ENCODE measurements around the gene CLCN7. TPM values are rescaled to one million over a fixed set of nuclear protein-coding genes. Genes with fewer than 3 reads are reported as not detected.
A peak's percentile ranks its signal among the peaks of the same experiment; 100 is the strongest.

CLCN7 gene
- total RNA-seq, 1 experiment from 2014 or later: 67.0 TPM

DNA sequence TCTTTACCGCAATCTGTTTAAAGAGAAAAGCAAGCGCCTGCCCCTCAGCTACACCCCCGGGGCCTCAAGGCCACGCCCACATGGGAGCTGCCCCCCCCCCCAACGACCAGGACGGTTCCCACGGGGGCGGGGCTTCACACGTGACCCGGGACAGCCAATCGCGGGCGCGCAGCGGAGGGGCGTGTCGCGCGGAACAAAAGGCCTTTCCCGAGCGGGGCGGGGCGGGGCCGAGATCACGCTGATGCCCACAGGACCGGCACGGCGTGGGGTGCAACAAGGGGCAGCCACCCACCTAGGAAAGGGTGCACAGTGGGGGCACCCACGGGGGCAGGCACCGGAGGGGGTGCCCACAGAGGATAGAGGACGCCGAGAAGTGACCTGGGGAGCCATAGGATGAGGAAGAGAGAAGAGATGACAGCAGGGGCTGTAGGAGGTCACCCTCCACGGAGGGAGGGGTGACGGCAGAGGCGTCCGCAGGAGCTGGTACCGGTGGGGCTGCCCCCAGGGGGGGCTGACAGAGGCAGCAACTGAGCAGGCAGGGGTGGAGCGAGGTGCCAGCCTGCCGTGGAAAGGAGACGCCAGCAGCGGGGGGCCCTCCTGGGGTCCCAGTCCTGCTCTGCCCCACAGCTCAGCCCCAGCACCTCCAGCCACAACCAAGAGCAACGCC is 66.5 kb downstream of the CLCN7 start:
- peak; percentile 57 for DNase-seq (ENCODE audit: low read depth)

DNA sequence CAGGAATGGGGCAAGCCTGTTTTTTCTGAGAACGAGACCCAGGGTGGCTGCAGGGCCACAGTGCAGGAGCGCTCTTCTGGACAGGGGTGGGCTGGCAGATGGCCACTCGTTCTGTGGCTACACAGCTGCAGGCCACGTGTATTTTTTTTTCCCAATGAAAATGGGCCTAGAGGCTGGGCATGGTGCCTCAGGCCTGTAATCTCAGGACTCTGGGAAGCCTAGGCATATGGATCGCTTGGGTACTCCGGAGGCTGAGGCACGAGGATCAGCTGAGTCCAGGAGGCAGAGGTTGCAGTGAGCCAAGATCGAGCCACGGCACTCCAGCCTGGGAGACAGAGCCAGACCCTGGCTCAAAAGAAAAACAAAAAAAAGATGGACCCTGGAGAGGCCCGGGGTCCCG is 67.1 kb downstream of the CLCN7 start:
- no peak for DNase-seq (ENCODE audit: low read depth)

GRCh38 chr16:1403733-1404132 is 71.1 kb downstream of the CLCN7 start:
- DNase-seq (ENCODE audit: low read depth): no peak

DNA sequence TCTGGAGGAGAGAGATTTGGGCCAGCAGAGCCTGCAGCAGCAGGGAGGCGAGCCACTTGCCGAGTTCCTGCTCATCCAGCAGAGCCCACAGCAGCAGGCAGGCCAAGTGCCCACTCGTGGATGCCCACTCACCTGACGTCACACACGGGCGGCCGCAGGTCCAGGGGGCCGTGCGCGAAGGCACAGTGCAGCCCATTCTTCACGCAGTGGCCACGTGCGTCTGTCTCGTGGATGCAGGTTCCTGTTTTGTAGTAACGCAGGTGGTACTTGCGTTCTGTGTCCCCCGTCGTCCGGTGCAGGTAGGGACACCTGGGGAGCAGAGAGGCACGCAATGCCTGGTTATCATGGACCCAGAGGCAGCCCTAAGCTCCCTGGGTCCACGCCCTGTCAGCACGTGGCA is 71.8 kb downstream of the CLCN7 start:
- DNase-seq (ENCODE audit: low read depth): no peak

DNA sequence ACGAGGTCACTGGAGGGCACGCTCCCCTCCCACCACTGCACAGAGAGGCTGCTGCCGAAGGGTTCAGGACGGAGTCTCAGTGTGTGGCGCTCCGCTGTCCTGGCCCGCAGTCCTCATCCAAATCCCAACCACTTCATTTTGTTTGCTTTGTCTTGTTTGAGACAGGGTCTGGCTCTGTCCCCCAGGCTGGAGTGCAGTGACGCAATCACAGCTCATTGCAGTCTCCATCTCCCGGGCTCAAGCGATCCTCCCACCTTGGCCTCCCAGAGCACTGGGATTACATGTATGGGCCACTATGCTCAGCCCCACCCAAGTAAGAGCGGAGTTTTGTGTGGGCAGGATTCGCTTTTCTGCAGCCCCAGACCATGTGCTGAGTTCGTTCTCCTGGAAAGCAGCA is 73.1 kb downstream of the CLCN7 start:
- DNase-seq (ENCODE audit: low read depth): no peak

GRCh38 chr16:1401061-1401757 is 73.6 kb downstream of the CLCN7 start:
- no peak for DNase-seq (ENCODE audit: low read depth)

- no peak for DNase-seq (ENCODE audit: low read depth)
These were observed 75.8 kb downstream of the CLCN7 start for GRCh38 chr16:1398826-1399581.

GRCh38 chr16:1398351-1398750 is 76.5 kb downstream of the CLCN7 start:
- DNase-seq (ENCODE audit: low read depth): no peak

- DNase-seq (ENCODE audit: low read depth): no peak
These were observed 77.0 kb downstream of the CLCN7 start for GRCh38 chr16:1397779-1398178.

DNA sequence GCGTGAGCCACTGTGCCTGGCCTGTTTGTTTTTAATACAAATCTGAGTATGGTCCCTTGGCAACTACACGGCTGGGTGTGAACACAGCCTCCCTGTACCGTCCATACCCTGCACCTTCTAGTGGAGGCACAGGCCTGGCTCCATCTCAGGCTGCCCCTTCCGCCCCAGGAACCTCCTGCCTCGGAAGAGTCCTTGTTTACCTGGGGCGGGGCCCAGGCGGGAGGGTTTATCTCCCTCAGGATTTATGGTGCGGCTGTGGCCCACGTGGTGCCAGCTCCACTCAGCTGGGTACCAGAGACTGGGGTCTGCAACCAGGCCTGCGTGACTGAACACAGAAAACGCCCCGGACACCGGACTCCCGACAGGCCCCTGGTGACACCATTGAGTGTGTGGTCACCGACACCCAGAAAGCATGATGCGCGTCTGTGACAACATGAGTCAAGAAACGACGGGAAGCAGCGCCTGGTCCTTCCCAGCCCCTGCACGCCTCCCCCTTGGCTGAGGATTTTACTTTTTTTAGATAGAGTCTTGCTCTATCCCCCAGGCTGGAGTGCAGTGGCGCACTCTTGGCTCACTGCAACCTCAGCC is 79.3 kb downstream of the CLCN7 start:
- no peak for DNase-seq (ENCODE audit: low read depth)

Other genes with a start within 250 kb of the CLCN7 start
- gene TPSG1, start 249.8 kb downstream of the CLCN7 start, total RNA-seq (2014; rRNA removed; shearing (Covaris generic)): not detected in 2 replicates
- not detected in 2 replicates for gene TPSB2, start 244.8 kb downstream of the CLCN7 start, total RNA-seq (2014; rRNA removed; shearing (Covaris generic))
- gene TPSAB1, start 234.3 kb downstream of the CLCN7 start, total RNA-seq (2014; rRNA removed; shearing (Covaris generic)): not detected in 2 replicates
- gene TPSD1, start 219.0 kb downstream of the CLCN7 start, total RNA-seq (2014; rRNA removed; shearing (Covaris generic)): not detected in 2 replicates
- gene UBE2I, start 165.4 kb downstream of the CLCN7 start, total RNA-seq (2014; rRNA removed; shearing (Covaris generic)): 73.1 and 121 TPM in 2 replicates
- gene BAIAP3, start 141.4 kb downstream of the CLCN7 start, total RNA-seq (2014; rRNA removed; shearing (Covaris generic)): 0.13 and 0.50 TPM in 2 replicates
- gene TSR3, start 123.2 kb downstream of the CLCN7 start, total RNA-seq (2014; rRNA removed; shearing (Covaris generic)): 103 and 109 TPM in 2 replicates
- 38.2 and 38.9 TPM in 2 replicates for gene GNPTG, start 123.1 kb downstream of the CLCN7 start, total RNA-seq (2014; rRNA removed; shearing (Covaris generic))
- gene UNKL, start 60.3 kb downstream of the CLCN7 start, total RNA-seq (2014; rRNA removed; shearing (Covaris generic)): 17.0 and 21.8 TPM in 2 replicates
- 42.0 and 62.9 TPM in 2 replicates for gene UQCC4, start 54.3 kb downstream of the CLCN7 start, total RNA-seq (2014; rRNA removed; shearing (Covaris generic))
- not detected in 2 replicates for gene PERCC1, start 44.0 kb downstream of the CLCN7 start, total RNA-seq (2014; rRNA removed; shearing (Covaris generic))
- gene CCDC154, start 30.5 kb downstream of the CLCN7 start, total RNA-seq (2014; rRNA removed; shearing (Covaris generic)): 0.03 and 0.26 TPM in 2 replicates
- not detected in 2 replicates for gene PTX4, start 13.9 kb upstream of the CLCN7 start, total RNA-seq (2014; rRNA removed; shearing (Covaris generic))
- gene TELO2, start 18.3 kb upstream of the CLCN7 start, total RNA-seq (2014; rRNA removed; shearing (Covaris generic)): 27.1 and 35.6 TPM in 2 replicates
- 35.7 and 37.2 TPM in 2 replicates for gene TMEM204, start 58.6 kb upstream of the CLCN7 start, total RNA-seq (2014; rRNA removed; shearing (Covaris generic))
- gene IFT140, start 137.0 kb upstream of the CLCN7 start, total RNA-seq (2014; rRNA removed; shearing (Covaris generic)): 3.3 and 5.0 TPM in 2 replicates
- gene CRAMP1, start 137.3 kb upstream of the CLCN7 start, total RNA-seq (2014; rRNA removed; shearing (Covaris generic)): 5.7 and 7.0 TPM in 2 replicates
- gene JPT2, start 203.3 kb upstream of the CLCN7 start, total RNA-seq (2014; rRNA removed; shearing (Covaris generic)): 87.1 and 111 TPM in 2 replicates
- 24.4 and 27.4 TPM in 2 replicates for gene MAPK8IP3, start 231.2 kb upstream of the CLCN7 start, total RNA-seq (2014; rRNA removed; shearing (Covaris generic))

Data from HT1080 (cell line).